WTC11 (cell line): Measurements from ENCODE around the gene CIC. TPM values are rescaled to one million over a fixed set of nuclear protein-coding genes. Genes with fewer than 3 reads are reported as not detected.

Experiments used
- ATAC-seq: fragments of 200-7000 bp; cut with Tn5 transposase; 2 replicates; pipeline ENCODE4 v1.10.0; 2021; ENCODE audit warnings: mild to moderate bottlenecking, moderate library complexity
- CTCF ChIA-PET: fragments of 300-600 bp; sonication (Branson Sonifier 250); formaldehyde crosslinking; loops from one replicate; lab custom pipeline; 2021; ENCODE audit warnings: antibody characterized with exemption; lab: Charles Lee
- POLR2A ChIA-PET: fragments of 350-600 bp; sonication (Branson Sonifier 250); formaldehyde crosslinking; loops from one replicate; lab custom pipeline; 2021; ENCODE audit warnings: antibody characterized with exemption; lab: Charles Lee
- DNase-seq: peaks from one replicate; pipeline ENCODE4 v3.0.0; 2021; ENCODE audit warnings: low spot score
- H3K27ac Mint-ChIP-seq: 2 replicates; pipeline ENCODE4 v1.8.0; 2021; ENCODE audit warnings: mixed read lengths
- H3K27me3 Mint-ChIP-seq: 2 replicates; pipeline ENCODE4 v1.8.0; 2021; ENCODE audit warnings: low read depth, mild to moderate bottlenecking, moderate library complexity, mixed read lengths
- H3K36me3 Mint-ChIP-seq: 2 replicates; pipeline ENCODE4 v1.8.0; 2021; ENCODE audit warnings: mixed read lengths
- H3K4me1 Mint-ChIP-seq: 2 replicates; pipeline ENCODE4 v1.8.0; 2022; ENCODE audit warnings: mixed read lengths
- H3K4me3 Mint-ChIP-seq: 2 replicates; pipeline ENCODE4 v1.8.0; 2021; ENCODE audit warnings: mild to moderate bottlenecking, moderate library complexity, mixed read lengths
- H3K9me3 Mint-ChIP-seq: 2 replicates; pipeline ENCODE4 v1.8.0; 2021; ENCODE audit warnings: mixed read lengths
- ARID4B ChIP-seq: sonication (generic); formaldehyde crosslinking; IDR thresholded peaks from 2 replicates; pipeline ENCODE4 v1.8.0; 2023; ENCODE audit warnings: missing genetic modification reagents, mild to moderate bottlenecking, borderline replicate concordance
- CREB1 ChIP-seq: sonication (generic); formaldehyde crosslinking; IDR thresholded peaks from 2 replicates; pipeline ENCODE4 v1.8.0; 2023; ENCODE audit warnings: mild to moderate bottlenecking, missing genetic modification reagents
- EMX1 ChIP-seq: fragments of 250-450 bp; sonication (Bioruptor Pico); IDR thresholded peaks from 2 replicates; pipeline ENCODE4 v1.8.0; 2021; ENCODE audit warnings: mild to moderate bottlenecking
- GTF2I ChIP-seq: fragments of 250-450 bp; sonication (Bioruptor Pico); conservative IDR thresholded peaks from 2 replicates; pipeline ENCODE4 v1.4.0; 2021; ENCODE audit warnings: mild to moderate bottlenecking
- MYBL2 ChIP-seq: sonication (generic); formaldehyde crosslinking; IDR thresholded peaks from 2 replicates; pipeline ENCODE4 v1.8.1; 2023; ENCODE audit warnings: mild to moderate bottlenecking, moderate library complexity, missing genetic modification reagents
- NR1H2 ChIP-seq: sonication (generic); formaldehyde crosslinking; IDR thresholded peaks from 2 replicates; pipeline ENCODE4 v1.9.0; 2021; ENCODE audit warnings: mild to moderate bottlenecking, moderate library complexity, missing genetic modification reagents
- OVOL2 ChIP-seq: fragments of 250-450 bp; sonication (Bioruptor Pico); IDR thresholded peaks from 2 replicates; pipeline ENCODE4 v1.9.0; 2021; ENCODE audit warnings: mild to moderate bottlenecking, borderline replicate concordance
- RORB ChIP-seq: fragments of 250-450 bp; sonication (Bioruptor Pico); IDR thresholded peaks from 2 replicates; pipeline ENCODE4 v1.9.0; 2021; ENCODE audit warnings: mild to moderate bottlenecking
- TP53 ChIP-seq: sonication (generic); formaldehyde crosslinking; IDR thresholded peaks from 2 replicates; pipeline ENCODE4 v1.8.1; 2023; ENCODE audit warnings: mild to moderate bottlenecking, missing genetic modification reagents
- ZNF317 ChIP-seq: sonication (generic); formaldehyde crosslinking; IDR thresholded peaks from 2 replicates; pipeline ENCODE4 v1.8.1; 2023; ENCODE audit warnings: low read depth, mild to moderate bottlenecking, moderate library complexity, missing genetic modification reagents, borderline replicate concordance
- ZNF416 ChIP-seq: fragments of 250-450 bp; sonication (Bioruptor Pico); IDR thresholded peaks from 2 replicates; pipeline ENCODE4 v1.9.0; 2021; ENCODE audit warnings: mild to moderate bottlenecking, inconsistent platforms
- total RNA-seq: library from RNA; stranded (reverse); gene quantifications from 3 replicates; pipeline ENCODE4 v1.2.3, GENCODE V29; 2021
- TF ChIP-seq, protein P1 (sequence below): sonication (generic); formaldehyde crosslinking; IDR thresholded peaks from 2 replicates; pipeline ENCODE4 v1.8.0; 2022; ENCODE audit warnings: mild to moderate bottlenecking, missing genetic modification reagents
- TF ChIP-seq, protein P2 (sequence below): sonication (generic); formaldehyde crosslinking; IDR thresholded peaks from 2 replicates; pipeline ENCODE4 v1.8.1; 2023; ENCODE audit warnings: mild to moderate bottlenecking, missing genetic modification reagents
- TF ChIP-seq, protein P3 (sequence below): sonication (generic); formaldehyde crosslinking; IDR thresholded peaks from 2 replicates; pipeline ENCODE4 v1.8.0; 2022; ENCODE audit warnings: mild to moderate bottlenecking, missing genetic modification reagents
- TF ChIP-seq, protein P4 (sequence below): sonication (generic); formaldehyde crosslinking; IDR thresholded peaks from 2 replicates; pipeline ENCODE4 v1.8.1; 2023; ENCODE audit warnings: mild to moderate bottlenecking, missing genetic modification reagents, moderate library complexity
- TF ChIP-seq, protein P5 (sequence below): sonication (generic); formaldehyde crosslinking; conservative IDR thresholded peaks from 2 replicates; pipeline ENCODE4 v1.8.1; 2023; ENCODE audit warnings: mild to moderate bottlenecking, low read depth, missing genetic modification reagents, moderate library complexity
- TF ChIP-seq, protein P6 (sequence below): sonication (generic); formaldehyde crosslinking; IDR thresholded peaks from 2 replicates; pipeline ENCODE4 v1.8.1; 2022; ENCODE audit warnings: low read depth, missing genetic modification reagents, borderline replicate concordance

The CIC gene
- total RNA-seq, 1 experiment from 2014 or later, result 55.8 TPM

DNA sequence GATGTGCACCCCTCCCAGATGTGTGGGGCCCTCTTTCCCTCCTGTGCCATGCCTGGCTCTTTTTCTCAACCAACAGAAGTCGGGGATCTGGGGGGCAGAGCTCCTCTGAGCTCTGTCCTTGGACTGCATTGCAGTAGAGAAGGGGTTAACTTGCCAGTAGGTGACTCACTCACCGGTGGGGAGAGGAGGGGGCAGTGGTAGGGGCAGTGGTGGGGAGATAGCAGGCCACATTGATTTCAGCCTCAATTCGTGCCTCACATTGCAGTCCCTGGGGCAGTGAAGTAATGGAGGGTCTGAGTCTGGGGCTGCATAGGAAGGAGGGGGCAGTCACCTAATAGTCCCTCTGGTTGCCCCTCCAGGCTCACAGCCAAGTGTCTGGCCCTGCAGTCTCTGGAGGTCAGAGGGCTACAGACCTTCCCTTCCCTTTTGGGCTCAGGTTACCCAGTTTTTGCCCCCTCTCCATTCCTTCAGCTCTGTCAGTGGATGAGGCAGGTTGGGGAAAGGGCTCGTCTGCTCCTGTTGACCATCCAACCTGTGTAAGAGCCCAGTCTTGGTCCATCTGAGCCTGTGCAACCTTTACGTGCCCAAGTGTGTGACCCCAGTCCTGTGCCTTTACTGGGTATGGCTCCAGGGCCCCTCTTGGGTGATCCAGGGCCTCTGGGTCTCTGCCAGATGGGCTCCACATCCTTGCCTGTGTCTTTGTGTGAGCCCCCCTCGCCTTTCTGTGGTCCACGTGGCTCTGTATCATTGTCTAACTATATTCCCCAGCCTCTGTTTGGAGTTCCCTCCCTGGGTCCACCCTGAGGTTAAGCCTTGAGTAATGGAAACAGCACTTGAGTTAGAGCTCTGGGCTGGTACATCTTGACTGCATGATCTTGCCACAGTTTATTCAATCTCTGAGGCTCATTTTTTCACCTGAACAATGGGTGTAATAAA is 13.0 kb downstream of the CIC start:
- H3K27me3 Mint-ChIP-seq, result no peaks in the 10 kb centered on the region
- TF ChIP-seq GTF2I (CRISPR knock-in tag), result no peak
- TF ChIP-seq EMX1 (CRISPR knock-in tag), result no peak
- TF ChIP-seq, protein P1, sequence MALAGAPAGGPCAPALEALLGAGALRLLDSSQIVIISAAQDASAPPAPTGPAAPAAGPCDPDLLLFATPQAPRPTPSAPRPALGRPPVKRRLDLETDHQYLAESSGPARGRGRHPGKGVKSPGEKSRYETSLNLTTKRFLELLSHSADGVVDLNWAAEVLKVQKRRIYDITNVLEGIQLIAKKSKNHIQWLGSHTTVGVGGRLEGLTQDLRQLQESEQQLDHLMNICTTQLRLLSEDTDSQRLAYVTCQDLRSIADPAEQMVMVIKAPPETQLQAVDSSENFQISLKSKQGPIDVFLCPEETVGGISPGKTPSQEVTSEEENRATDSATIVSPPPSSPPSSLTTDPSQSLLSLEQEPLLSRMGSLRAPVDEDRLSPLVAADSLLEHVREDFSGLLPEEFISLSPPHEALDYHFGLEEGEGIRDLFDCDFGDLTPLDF (CRISPR knock-in tag), result no peak
- TF ChIP-seq ZNF416 (CRISPR knock-in tag), result no peak
- TF ChIP-seq, protein P2, sequence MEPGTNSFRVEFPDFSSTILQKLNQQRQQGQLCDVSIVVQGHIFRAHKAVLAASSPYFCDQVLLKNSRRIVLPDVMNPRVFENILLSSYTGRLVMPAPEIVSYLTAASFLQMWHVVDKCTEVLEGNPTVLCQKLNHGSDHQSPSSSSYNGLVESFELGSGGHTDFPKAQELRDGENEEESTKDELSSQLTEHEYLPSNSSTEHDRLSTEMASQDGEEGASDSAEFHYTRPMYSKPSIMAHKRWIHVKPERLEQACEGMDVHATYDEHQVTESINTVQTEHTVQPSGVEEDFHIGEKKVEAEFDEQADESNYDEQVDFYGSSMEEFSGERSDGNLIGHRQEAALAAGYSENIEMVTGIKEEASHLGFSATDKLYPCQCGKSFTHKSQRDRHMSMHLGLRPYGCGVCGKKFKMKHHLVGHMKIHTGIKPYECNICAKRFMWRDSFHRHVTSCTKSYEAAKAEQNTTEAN (CRISPR knock-in tag), result no peak
- TF ChIP-seq TP53 (CRISPR knock-in tag), result no peak
- TF ChIP-seq OVOL2, result no peak
- no peak for TF ChIP-seq CREB1 (CRISPR knock-in tag)
- TF ChIP-seq, protein P3, sequence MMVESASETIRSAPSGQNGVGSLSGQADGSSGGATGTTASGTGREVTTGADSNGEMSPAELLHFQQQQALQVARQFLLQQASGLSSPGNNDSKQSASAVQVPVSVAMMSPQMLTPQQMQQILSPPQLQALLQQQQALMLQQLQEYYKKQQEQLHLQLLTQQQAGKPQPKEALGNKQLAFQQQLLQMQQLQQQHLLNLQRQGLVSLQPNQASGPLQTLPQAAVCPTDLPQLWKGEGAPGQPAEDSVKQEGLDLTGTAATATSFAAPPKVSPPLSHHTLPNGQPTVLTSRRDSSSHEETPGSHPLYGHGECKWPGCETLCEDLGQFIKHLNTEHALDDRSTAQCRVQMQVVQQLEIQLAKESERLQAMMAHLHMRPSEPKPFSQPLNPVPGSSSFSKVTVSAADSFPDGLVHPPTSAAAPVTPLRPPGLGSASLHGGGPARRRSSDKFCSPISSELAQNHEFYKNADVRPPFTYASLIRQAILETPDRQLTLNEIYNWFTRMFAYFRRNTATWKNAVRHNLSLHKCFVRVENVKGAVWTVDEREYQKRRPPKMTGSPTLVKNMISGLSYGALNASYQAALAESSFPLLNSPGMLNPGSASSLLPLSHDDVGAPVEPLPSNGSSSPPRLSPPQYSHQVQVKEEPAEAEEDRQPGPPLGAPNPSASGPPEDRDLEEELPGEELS (CRISPR knock-in tag), result no peak
- TF ChIP-seq ZNF317 (CRISPR knock-in tag), result no peak
- TF ChIP-seq, protein P4, sequence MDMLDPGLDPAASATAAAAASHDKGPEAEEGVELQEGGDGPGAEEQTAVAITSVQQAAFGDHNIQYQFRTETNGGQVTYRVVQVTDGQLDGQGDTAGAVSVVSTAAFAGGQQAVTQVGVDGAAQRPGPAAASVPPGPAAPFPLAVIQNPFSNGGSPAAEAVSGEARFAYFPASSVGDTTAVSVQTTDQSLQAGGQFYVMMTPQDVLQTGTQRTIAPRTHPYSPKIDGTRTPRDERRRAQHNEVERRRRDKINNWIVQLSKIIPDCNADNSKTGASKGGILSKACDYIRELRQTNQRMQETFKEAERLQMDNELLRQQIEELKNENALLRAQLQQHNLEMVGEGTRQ (CRISPR knock-in tag), result no peak
- TF ChIP-seq RORB (CRISPR knock-in tag), result no peak
- TF ChIP-seq MYBL2 (CRISPR knock-in tag), result no peak
- TF ChIP-seq NR1H2 (CRISPR knock-in tag), result no peak
- TF ChIP-seq, protein P5, sequence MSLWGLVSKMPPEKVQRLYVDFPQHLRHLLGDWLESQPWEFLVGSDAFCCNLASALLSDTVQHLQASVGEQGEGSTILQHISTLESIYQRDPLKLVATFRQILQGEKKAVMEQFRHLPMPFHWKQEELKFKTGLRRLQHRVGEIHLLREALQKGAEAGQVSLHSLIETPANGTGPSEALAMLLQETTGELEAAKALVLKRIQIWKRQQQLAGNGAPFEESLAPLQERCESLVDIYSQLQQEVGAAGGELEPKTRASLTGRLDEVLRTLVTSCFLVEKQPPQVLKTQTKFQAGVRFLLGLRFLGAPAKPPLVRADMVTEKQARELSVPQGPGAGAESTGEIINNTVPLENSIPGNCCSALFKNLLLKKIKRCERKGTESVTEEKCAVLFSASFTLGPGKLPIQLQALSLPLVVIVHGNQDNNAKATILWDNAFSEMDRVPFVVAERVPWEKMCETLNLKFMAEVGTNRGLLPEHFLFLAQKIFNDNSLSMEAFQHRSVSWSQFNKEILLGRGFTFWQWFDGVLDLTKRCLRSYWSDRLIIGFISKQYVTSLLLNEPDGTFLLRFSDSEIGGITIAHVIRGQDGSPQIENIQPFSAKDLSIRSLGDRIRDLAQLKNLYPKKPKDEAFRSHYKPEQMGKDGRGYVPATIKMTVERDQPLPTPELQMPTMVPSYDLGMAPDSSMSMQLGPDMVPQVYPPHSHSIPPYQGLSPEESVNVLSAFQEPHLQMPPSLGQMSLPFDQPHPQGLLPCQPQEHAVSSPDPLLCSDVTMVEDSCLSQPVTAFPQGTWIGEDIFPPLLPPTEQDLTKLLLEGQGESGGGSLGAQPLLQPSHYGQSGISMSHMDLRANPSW (CRISPR knock-in tag), result no peak
- TF ChIP-seq, protein P6, sequence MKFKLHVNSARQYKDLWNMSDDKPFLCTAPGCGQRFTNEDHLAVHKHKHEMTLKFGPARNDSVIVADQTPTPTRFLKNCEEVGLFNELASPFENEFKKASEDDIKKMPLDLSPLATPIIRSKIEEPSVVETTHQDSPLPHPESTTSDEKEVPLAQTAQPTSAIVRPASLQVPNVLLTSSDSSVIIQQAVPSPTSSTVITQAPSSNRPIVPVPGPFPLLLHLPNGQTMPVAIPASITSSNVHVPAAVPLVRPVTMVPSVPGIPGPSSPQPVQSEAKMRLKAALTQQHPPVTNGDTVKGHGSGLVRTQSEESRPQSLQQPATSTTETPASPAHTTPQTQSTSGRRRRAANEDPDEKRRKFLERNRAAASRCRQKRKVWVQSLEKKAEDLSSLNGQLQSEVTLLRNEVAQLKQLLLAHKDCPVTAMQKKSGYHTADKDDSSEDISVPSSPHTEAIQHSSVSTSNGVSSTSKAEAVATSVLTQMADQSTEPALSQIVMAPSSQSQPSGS (CRISPR knock-in tag), result no peak
- TF ChIP-seq ARID4B, result no peak
- ChIA-PET POLR2A (interaction anchor here (0.8 kb wide), 1 partner anchor 27 kb away, joined by 6 read pairs; no protein-coding TSS in a partner anchor), CTCF (interaction anchor here (0.5 to 7.5 kb wide), 9 partner anchors 9 to 114 kb away, joined by 3 to 239 read pairs (median 6); partner anchors contain the start of genes ERF and GSK3A)
- peak overlapping the region; percentile 83 for H3K27ac Mint-ChIP-seq
- ATAC-seq (peak; percentile 1; the same call in 1 of the 2 replicates), DNase-seq (no peak)
- peak overlapping the region; percentile 75 for H3K4me3 Mint-ChIP-seq
- peaks cover 37% of the 10 kb centered on the region for H3K4me1 Mint-ChIP-seq
- H3K36me3 Mint-ChIP-seq, result no peaks in the 10 kb centered on the region; the same call in 1 of the 2 replicates
- H3K9me3 Mint-ChIP-seq, result no peaks in the 10 kb centered on the region
